ENCODE results near the gene STX1A. TPM values are rescaled to one million over a fixed set of nuclear protein-coding genes. Genes with fewer than 3 reads are reported as not detected.

The STX1A gene
- total RNA-seq, 1 experiment from 2014 or later = 20.4 TPM

DNA sequence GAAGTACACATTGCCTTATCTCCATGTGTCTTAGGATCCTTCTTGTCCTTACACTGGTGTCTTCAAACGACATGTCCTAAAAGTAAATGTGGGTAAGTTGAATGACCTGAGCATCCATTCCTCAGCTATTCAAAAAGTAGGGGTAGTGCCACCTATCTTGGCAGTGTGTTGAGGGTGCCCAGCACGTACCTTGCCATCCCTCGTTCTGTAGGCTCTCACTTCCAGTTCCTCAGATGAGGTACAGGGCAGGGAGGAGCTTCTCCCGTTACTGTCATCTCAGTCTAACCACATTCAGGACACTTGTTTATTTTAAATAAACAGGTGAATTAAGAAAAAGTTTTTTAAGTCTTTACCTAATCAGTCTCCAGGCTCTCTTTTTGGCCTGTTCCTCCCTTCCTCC, 23.1 kb downstream of the STX1A start:
- H3K9me3 Mint-ChIP-seq = no peaks in the 10 kb centered on the region
- peaks cover 48% of the 10 kb centered on the region for H3K36me3 Mint-ChIP-seq
- no peak overlapping the region for H3K27ac Mint-ChIP-seq
- no peaks in the 10 kb centered on the region for H3K27me3 Mint-ChIP-seq (ENCODE audit: low read depth)
- POLR2A ChIA-PET = no interaction called here
- CTCF ChIA-PET = interaction anchor here (1.2 to 2.5 kb wide), 2 partner anchors 29 to 89 kb away, joined by 5 to 9 read pairs; no protein-coding TSS in a partner anchor
- H3K4me1 Mint-ChIP-seq = no peaks in the 10 kb centered on the region
- no peak for DNase-seq (ENCODE audit: low spot score)
- H3K4me3 Mint-ChIP-seq = no peak overlapping the region
- TF ChIP-seq, protein P1, sequence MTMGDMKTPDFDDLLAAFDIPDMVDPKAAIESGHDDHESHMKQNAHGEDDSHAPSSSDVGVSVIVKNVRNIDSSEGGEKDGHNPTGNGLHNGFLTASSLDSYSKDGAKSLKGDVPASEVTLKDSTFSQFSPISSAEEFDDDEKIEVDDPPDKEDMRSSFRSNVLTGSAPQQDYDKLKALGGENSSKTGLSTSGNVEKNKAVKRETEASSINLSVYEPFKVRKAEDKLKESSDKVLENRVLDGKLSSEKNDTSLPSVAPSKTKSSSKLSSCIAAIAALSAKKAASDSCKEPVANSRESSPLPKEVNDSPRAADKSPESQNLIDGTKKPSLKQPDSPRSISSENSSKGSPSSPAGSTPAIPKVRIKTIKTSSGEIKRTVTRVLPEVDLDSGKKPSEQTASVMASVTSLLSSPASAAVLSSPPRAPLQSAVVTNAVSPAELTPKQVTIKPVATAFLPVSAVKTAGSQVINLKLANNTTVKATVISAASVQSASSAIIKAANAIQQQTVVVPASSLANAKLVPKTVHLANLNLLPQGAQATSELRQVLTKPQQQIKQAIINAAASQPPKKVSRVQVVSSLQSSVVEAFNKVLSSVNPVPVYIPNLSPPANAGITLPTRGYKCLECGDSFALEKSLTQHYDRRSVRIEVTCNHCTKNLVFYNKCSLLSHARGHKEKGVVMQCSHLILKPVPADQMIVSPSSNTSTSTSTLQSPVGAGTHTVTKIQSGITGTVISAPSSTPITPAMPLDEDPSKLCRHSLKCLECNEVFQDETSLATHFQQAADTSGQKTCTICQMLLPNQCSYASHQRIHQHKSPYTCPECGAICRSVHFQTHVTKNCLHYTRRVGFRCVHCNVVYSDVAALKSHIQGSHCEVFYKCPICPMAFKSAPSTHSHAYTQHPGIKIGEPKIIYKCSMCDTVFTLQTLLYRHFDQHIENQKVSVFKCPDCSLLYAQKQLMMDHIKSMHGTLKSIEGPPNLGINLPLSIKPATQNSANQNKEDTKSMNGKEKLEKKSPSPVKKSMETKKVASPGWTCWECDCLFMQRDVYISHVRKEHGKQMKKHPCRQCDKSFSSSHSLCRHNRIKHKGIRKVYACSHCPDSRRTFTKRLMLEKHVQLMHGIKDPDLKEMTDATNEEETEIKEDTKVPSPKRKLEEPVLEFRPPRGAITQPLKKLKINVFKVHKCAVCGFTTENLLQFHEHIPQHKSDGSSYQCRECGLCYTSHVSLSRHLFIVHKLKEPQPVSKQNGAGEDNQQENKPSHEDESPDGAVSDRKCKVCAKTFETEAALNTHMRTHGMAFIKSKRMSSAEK (CRISPR knock-in tag; IDR thresholded peaks at IDR 0.05; ENCODE audit: borderline replicate concordance) = no peak
- TF ChIP-seq, protein P2, sequence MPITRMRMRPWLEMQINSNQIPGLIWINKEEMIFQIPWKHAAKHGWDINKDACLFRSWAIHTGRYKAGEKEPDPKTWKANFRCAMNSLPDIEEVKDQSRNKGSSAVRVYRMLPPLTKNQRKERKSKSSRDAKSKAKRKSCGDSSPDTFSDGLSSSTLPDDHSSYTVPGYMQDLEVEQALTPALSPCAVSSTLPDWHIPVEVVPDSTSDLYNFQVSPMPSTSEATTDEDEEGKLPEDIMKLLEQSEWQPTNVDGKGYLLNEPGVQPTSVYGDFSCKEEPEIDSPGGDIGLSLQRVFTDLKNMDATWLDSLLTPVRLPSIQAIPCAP (CRISPR knock-in tag; IDR thresholded peaks at IDR 0.05) = no peak
- TF ChIP-seq, protein P3, sequence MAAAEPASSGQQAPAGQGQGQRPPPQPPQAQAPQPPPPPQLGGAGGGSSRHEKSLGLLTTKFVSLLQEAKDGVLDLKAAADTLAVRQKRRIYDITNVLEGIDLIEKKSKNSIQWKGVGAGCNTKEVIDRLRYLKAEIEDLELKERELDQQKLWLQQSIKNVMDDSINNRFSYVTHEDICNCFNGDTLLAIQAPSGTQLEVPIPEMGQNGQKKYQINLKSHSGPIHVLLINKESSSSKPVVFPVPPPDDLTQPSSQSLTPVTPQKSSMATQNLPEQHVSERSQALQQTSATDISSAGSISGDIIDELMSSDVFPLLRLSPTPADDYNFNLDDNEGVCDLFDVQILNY (CRISPR knock-in tag; IDR thresholded peaks at IDR 0.05) = no peak
- TF ChIP-seq ZNF416 (CRISPR knock-in tag; IDR thresholded peaks at IDR 0.05) (no peak), CREB1 (CRISPR knock-in tag; IDR thresholded peaks at IDR 0.05) (no peak), FOXP1 (CRISPR knock-in tag; IDR thresholded peaks at IDR 0.05; ENCODE audit: borderline replicate concordance) (no peak), TCF7 (CRISPR knock-in tag; IDR thresholded peaks at IDR 0.05; ENCODE audit: low read depth) (no peak), EMX1 (CRISPR knock-in tag; IDR thresholded peaks at IDR 0.05) (no peak), ZNF232 (CRISPR knock-in tag; IDR thresholded peaks at IDR 0.05) (no peak), GABPB1 (CRISPR knock-in tag; IDR thresholded peaks at IDR 0.05) (no peak), MXD4 (CRISPR knock-in tag; IDR thresholded peaks at IDR 0.05; ENCODE audit: borderline replicate concordance) (no peak), ELF4 (CRISPR knock-in tag; IDR thresholded peaks at IDR 0.05; ENCODE audit: low read depth) (no peak)
- TF ChIP-seq, protein P4, sequence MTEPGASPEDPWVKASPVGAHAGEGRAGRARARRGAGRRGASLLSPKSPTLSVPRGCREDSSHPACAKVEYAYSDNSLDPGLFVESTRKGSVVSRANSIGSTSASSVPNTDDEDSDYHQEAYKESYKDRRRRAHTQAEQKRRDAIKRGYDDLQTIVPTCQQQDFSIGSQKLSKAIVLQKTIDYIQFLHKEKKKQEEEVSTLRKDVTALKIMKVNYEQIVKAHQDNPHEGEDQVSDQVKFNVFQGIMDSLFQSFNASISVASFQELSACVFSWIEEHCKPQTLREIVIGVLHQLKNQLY (CRISPR knock-in tag; IDR thresholded peaks at IDR 0.05) = no peak
- TF ChIP-seq, protein P5, sequence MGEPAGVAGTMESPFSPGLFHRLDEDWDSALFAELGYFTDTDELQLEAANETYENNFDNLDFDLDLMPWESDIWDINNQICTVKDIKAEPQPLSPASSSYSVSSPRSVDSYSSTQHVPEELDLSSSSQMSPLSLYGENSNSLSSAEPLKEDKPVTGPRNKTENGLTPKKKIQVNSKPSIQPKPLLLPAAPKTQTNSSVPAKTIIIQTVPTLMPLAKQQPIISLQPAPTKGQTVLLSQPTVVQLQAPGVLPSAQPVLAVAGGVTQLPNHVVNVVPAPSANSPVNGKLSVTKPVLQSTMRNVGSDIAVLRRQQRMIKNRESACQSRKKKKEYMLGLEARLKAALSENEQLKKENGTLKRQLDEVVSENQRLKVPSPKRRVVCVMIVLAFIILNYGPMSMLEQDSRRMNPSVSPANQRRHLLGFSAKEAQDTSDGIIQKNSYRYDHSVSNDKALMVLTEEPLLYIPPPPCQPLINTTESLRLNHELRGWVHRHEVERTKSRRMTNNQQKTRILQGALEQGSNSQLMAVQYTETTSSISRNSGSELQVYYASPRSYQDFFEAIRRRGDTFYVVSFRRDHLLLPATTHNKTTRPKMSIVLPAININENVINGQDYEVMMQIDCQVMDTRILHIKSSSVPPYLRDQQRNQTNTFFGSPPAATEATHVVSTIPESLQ (CRISPR knock-in tag; IDR thresholded peaks at IDR 0.05) = no peak
- TF ChIP-seq, protein P6, sequence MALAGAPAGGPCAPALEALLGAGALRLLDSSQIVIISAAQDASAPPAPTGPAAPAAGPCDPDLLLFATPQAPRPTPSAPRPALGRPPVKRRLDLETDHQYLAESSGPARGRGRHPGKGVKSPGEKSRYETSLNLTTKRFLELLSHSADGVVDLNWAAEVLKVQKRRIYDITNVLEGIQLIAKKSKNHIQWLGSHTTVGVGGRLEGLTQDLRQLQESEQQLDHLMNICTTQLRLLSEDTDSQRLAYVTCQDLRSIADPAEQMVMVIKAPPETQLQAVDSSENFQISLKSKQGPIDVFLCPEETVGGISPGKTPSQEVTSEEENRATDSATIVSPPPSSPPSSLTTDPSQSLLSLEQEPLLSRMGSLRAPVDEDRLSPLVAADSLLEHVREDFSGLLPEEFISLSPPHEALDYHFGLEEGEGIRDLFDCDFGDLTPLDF (CRISPR knock-in tag; IDR thresholded peaks at IDR 0.05) = no peak
- TF ChIP-seq, protein P7, sequence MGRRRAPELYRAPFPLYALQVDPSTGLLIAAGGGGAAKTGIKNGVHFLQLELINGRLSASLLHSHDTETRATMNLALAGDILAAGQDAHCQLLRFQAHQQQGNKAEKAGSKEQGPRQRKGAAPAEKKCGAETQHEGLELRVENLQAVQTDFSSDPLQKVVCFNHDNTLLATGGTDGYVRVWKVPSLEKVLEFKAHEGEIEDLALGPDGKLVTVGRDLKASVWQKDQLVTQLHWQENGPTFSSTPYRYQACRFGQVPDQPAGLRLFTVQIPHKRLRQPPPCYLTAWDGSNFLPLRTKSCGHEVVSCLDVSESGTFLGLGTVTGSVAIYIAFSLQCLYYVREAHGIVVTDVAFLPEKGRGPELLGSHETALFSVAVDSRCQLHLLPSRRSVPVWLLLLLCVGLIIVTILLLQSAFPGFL (CRISPR knock-in tag; IDR thresholded peaks at IDR 0.05; ENCODE audit: borderline replicate concordance) = no peak
- TF ChIP-seq, protein P8, sequence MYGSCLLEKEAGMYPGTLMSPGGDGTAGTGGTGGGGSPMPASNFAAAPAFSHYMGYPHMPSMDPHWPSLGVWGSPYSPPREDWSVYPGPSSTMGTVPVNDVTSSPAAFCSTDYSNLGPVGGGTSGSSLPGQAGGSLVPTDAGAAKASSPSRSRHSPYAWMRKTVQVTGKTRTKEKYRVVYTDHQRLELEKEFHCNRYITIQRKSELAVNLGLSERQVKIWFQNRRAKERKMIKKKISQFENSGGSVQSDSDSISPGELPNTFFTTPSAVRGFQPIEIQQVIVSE (CRISPR knock-in tag; IDR thresholded peaks at IDR 0.05; ENCODE audit: borderline replicate concordance) = no peak
- ATAC-seq = no peak
